Upper lobe of right lung (tissue), 1 donor: ENCODE results near the gene TACSTD2. TPM values are rescaled to one million over a fixed set of nuclear protein-coding genes. Genes with fewer than 3 reads are reported as not detected.
"Not testable (repeated sequence)": the region's sequence is repeated elsewhere in the genome, so short reads cannot be mapped to it uniquely, and the experiment has no call there.

Source experiments
- ATAC-seq: fragments of 200-7000 bp; cut with Tn5 transposase; one replicate; pipeline ENCODE4 v1.9.1; 2020; ENCODE audit warnings: mild to moderate bottlenecking, moderate library complexity
- DNase-seq: peaks from one replicate; pipeline ENCODE4 v3.0.0-alpha.2; 2020
- H3K27ac ChIP-seq: fragments of 200-600 bp; one replicate; pipeline ENCODE4 v1.8.0; 2022
- H3K27me3 ChIP-seq: fragments of 200-600 bp; one replicate; pipeline ENCODE4 v1.8.0; 2022; ENCODE audit warnings: mild to moderate bottlenecking
- H3K36me3 ChIP-seq: fragments of 200-600 bp; one replicate; pipeline ENCODE4 v1.8.0; 2022
- H3K4me1 ChIP-seq: fragments of 200-600 bp; one replicate; pipeline ENCODE4 v1.8.0; 2022
- H3K4me3 ChIP-seq: fragments of 200-600 bp; one replicate; pipeline ENCODE4 v1.8.0; 2022; ENCODE audit warnings: mild to moderate bottlenecking
- H3K9me3 ChIP-seq: fragments of 200-600 bp; one replicate; pipeline ENCODE4 v1.8.0; 2022
- CTCF ChIP-seq: fragments of 200-600 bp; IDR thresholded peaks from one replicate; pipeline ENCODE4 v1.8.0; 2022; ENCODE audit warnings: antibody characterized with exemption
- intact Hi-C: fragments of 100-400 bp; cut with DNase I; formaldehyde crosslinking; loops from one replicate; pipeline ENCODE4 v1.11.0; 2022
- total RNA-seq: library from RNA; stranded (reverse); fragmentation: NEBNext Ultra II Directional; extraction: Animal tissue kit (Norgen Biotek cat#: 25700); gene quantifications from one replicate; pipeline ENCODE4 v1.2.1, GENCODE V29; 2021
- donor health status: DM: no; HTN: yes; CAD: no; lungs with severe emphysema.

TACSTD2 gene
- total RNA-seq, 1 donor from 2014 or later, result 112 TPM

- no peak overlapping the region for H3K4me3 ChIP-seq
- H3K27me3 ChIP-seq, result no peaks in the 10 kb centered on the region
- ATAC-seq (no peak), DNase-seq (no peak)
- no peaks in the 10 kb centered on the region for H3K9me3 ChIP-seq
- peaks cover 10% of the 10 kb centered on the region for H3K4me1 ChIP-seq
- TF ChIP-seq CTCF, result no peak
- H3K27ac ChIP-seq, result no peak overlapping the region
- intact Hi-C loops, result no loop called here
- no peaks in the 10 kb centered on the region for H3K36me3 ChIP-seq
Measured at GRCh38 chr1:58570817-58571216, 6.2 kb downstream of the TACSTD2 start.

- ATAC-seq, result no peak
- no peaks in the 10 kb centered on the region for H3K27me3 ChIP-seq
- intact Hi-C loops, result no loop called here
Measured at GRCh38 chr1:58570094-58570493, 7.0 kb downstream of the TACSTD2 start.

GRCh38 chr1:58568911-58569310, 8.1 kb downstream of the TACSTD2 start:
- TF ChIP-seq CTCF, result no peak
- Histone ChIP-seq H3K9me3 (no peaks in the 10 kb centered on the region), H3K27ac (no peak overlapping the region), H3K36me3 (no peaks in the 10 kb centered on the region), H3K27me3 (no peaks in the 10 kb centered on the region), H3K4me3 (no peak overlapping the region), H3K4me1 (peaks cover 10% of the 10 kb centered on the region)
- intact Hi-C loops, result no loop called here
- DNase-seq (no peak), ATAC-seq (no peak)

More at GRCh38 chr1:58570094-58570493, 7.0 kb downstream of the TACSTD2 start:
- no peak for DNase-seq
- no peak for TF ChIP-seq CTCF
- Histone ChIP-seq H3K4me3 (no peak overlapping the region), H3K36me3 (no peaks in the 10 kb centered on the region), H3K27ac (no peak overlapping the region), H3K4me1 (peaks cover 10% of the 10 kb centered on the region), H3K9me3 (no peaks in the 10 kb centered on the region)

GRCh38 chr1:58568271-58568860, 8.7 kb downstream of the TACSTD2 start:
- H3K4me1 ChIP-seq, result peaks cover 6% of the 10 kb centered on the region
- ATAC-seq (no peak), DNase-seq (no peak)
- no peaks in the 10 kb centered on the region for H3K27me3 ChIP-seq
- H3K9me3 ChIP-seq, result no peaks in the 10 kb centered on the region
- no peaks in the 10 kb centered on the region for H3K36me3 ChIP-seq
- no peak overlapping the region for H3K4me3 ChIP-seq
- intact Hi-C loops, result no loop called here
- TF ChIP-seq CTCF, result no peak
- H3K27ac ChIP-seq, result no peak overlapping the region

GRCh38 chr1:58566339-58566738, 10.7 kb downstream of the TACSTD2 start:
- ATAC-seq (no peak), DNase-seq (no peak)
- Histone ChIP-seq H3K4me1 (no peaks in the 10 kb centered on the region), H3K27ac (no peak overlapping the region), H3K9me3 (no peaks in the 10 kb centered on the region), H3K36me3 (no peaks in the 10 kb centered on the region), H3K27me3 (no peaks in the 10 kb centered on the region), H3K4me3 (no peak overlapping the region)
- no peak for TF ChIP-seq CTCF
- intact Hi-C loops, result no loop called here

GRCh38 chr1:58563715-58564114, 13.3 kb downstream of the TACSTD2 start:
- H3K4me3 ChIP-seq, H3K9me3 ChIP-seq, ATAC-seq, DNase-seq, H3K27me3 ChIP-seq, intact Hi-C loops, H3K36me3 ChIP-seq, H3K27ac ChIP-seq, H3K4me1 ChIP-seq: not testable (repeated sequence)
